ENCODE measurements around the gene PARD3B.

- TF ChIP-seq CTCF (conservative IDR thresholded peaks at IDR 0.05; ENCODE audit: low read depth, low read length) = no peak
- no peak for TF ChIP-seq EZH2phosphoT487 (IDR thresholded peaks at IDR 0.05; ENCODE audit: borderline replicate concordance, low read length)
- no peak for TF ChIP-seq EZH2 (IDR thresholded peaks at IDR 0.05; ENCODE audit: low read length, unreplicated experiment)
These were observed 671.7 kb downstream of the PARD3B start for GRCh38 chr2:205217004-205217403.

All from PC-3 (cell line).